ENCODE results near the gene TIMP1. TPM values are rescaled to one million over a fixed set of nuclear protein-coding genes. Genes with fewer than 3 reads are reported as not detected.

Gene TIMP1
- total RNA-seq, 1 donor from 2014 or later, result 31.8 TPM

- no peak within 1 kb of the TSS for H3K4me3 ChIP-seq (ENCODE audit: low read length in 3 of 3)
- H3K9me3 ChIP-seq (ENCODE audit: control insufficient read depth in 3 of 3, low read length in 3 of 3), result no peaks in the 10 kb centered on the region
- H3K4me1 ChIP-seq (ENCODE audit: control insufficient read depth in 3 of 3, insufficient read depth in 3 of 3, low read length in 3 of 3), result no peaks in the 10 kb centered on the region
- no peak within 1 kb of the TSS for H3K27ac ChIP-seq (ENCODE audit: low read depth, low read length)
- peaks cover 0 to 5% (median 0%) of the 10 kb centered on the region in 3 donors for H3K36me3 ChIP-seq (ENCODE audit: control insufficient read depth in 3 of 3, insufficient read depth in 3 of 3, low read length in 3 of 3)
- H3K9ac ChIP-seq (ENCODE audit: low read depth in 1 of 3, low read length in 3 of 3), result no peak within 1 kb of the TSS
- no peaks in the 10 kb centered on the region for H3K27me3 ChIP-seq (ENCODE audit: control insufficient read depth in 3 of 3, insufficient read depth in 3 of 3, low read length in 3 of 3)
Observed at GRCh38 chrX:47629419-47630200, 47.4 kb downstream of the TIMP1 start, which contains the start of gene CFP. TSS of gene CFP (minus strand) at chrX:47629930. CDS start at chrX:47629844, 86 bp downstream.

DNA sequence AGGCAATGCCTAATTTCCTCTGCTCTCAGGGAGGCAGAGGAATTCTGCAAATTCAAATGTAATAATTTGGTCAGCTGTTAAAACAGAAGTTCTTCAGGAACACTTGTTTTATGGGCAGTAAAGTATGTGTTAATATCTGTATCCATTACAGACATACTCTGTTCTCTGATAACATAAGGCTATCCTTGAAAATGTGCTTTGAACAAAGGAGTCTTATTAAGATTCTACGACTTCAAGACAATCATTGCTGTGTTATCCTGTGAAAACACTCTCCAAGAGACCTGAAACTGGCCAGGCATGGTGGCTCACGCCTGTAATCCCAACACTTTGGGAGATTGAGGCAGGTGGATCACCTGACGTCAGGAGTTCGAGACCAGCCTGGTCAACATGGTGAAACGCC lies 49.4 kb downstream of the TIMP1 start:
- H3K9me3 ChIP-seq (ENCODE audit: control insufficient read depth in 3 of 3, low read length in 3 of 3), result no peaks in the 10 kb centered on the region
- peaks cover 0 to 15% (median 8%) of the 10 kb centered on the region in 3 donors for H3K36me3 ChIP-seq (ENCODE audit: control insufficient read depth in 3 of 3, insufficient read depth in 3 of 3, low read length in 3 of 3)
- H3K4me1 ChIP-seq (ENCODE audit: control insufficient read depth in 3 of 3, insufficient read depth in 3 of 3, low read length in 3 of 3), result no peaks in the 10 kb centered on the region
- H3K9ac ChIP-seq (ENCODE audit: low read depth in 1 of 3, low read length in 3 of 3), result no peak overlapping the region
- H3K27me3 ChIP-seq (ENCODE audit: control insufficient read depth in 3 of 3, insufficient read depth in 3 of 3, low read length in 3 of 3), result no peaks in the 10 kb centered on the region
- H3K27ac ChIP-seq (ENCODE audit: low read depth, low read length), result no peak overlapping the region
- H3K4me3 ChIP-seq (ENCODE audit: low read length in 3 of 3), result no peak overlapping the region

DNA sequence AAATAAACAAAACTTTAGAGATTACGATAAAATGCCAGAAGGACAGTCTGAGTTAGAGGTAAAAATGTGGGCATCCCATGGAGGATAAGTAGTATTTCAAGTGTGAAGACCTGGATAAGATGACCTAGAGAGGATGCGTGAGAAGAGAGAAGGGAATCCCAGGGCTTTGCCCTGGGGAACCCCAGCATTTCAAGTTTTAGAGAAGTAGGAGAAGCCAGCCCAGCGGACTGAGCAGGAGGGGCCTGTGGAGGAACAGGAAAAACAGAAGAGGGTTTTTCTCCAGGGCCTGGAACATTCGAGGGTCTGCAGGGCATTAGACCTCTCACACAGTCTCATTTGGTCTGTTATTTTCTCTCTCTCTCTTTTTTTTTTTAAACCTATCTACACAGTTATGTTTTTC lies 50.4 kb downstream of the TIMP1 start:
- H3K9ac ChIP-seq (ENCODE audit: low read depth in 1 of 3, low read length in 3 of 3), result no peak overlapping the region
- no peaks in the 10 kb centered on the region for H3K4me1 ChIP-seq (ENCODE audit: control insufficient read depth in 3 of 3, insufficient read depth in 3 of 3, low read length in 3 of 3)
- no peak overlapping the region for H3K4me3 ChIP-seq (ENCODE audit: low read length in 3 of 3)
- no peaks in the 10 kb centered on the region for H3K27me3 ChIP-seq (ENCODE audit: control insufficient read depth in 3 of 3, insufficient read depth in 3 of 3, low read length in 3 of 3)
- no peaks in the 10 kb centered on the region for H3K9me3 ChIP-seq (ENCODE audit: control insufficient read depth in 3 of 3, low read length in 3 of 3)
- H3K36me3 ChIP-seq (ENCODE audit: control insufficient read depth in 3 of 3, insufficient read depth in 3 of 3, low read length in 3 of 3), result peaks cover 4 to 16% (median 11%) of the 10 kb centered on the region in 3 donors
- H3K27ac ChIP-seq (ENCODE audit: low read depth, low read length), result no peak overlapping the region

GRCh38 chrX:47633689-47634590 lies 51.7 kb downstream of the TIMP1 start:
- H3K27ac ChIP-seq (ENCODE audit: low read depth, low read length), result no peak overlapping the region
- H3K4me3 ChIP-seq (ENCODE audit: low read length in 3 of 3), result no peak overlapping the region
- H3K9me3 ChIP-seq (ENCODE audit: control insufficient read depth in 3 of 3, low read length in 3 of 3), result no peaks in the 10 kb centered on the region
- H3K27me3 ChIP-seq (ENCODE audit: control insufficient read depth in 3 of 3, insufficient read depth in 3 of 3, low read length in 3 of 3), result no peaks in the 10 kb centered on the region
- no peak overlapping the region for H3K9ac ChIP-seq (ENCODE audit: low read depth in 1 of 3, low read length in 3 of 3)
- H3K4me1 ChIP-seq (ENCODE audit: control insufficient read depth in 3 of 3, insufficient read depth in 3 of 3, low read length in 3 of 3), result no peaks in the 10 kb centered on the region
- peaks cover 13 to 24% (median 18%) of the 10 kb centered on the region in 3 donors for H3K36me3 ChIP-seq (ENCODE audit: control insufficient read depth in 3 of 3, insufficient read depth in 3 of 3, low read length in 3 of 3)

DNA sequence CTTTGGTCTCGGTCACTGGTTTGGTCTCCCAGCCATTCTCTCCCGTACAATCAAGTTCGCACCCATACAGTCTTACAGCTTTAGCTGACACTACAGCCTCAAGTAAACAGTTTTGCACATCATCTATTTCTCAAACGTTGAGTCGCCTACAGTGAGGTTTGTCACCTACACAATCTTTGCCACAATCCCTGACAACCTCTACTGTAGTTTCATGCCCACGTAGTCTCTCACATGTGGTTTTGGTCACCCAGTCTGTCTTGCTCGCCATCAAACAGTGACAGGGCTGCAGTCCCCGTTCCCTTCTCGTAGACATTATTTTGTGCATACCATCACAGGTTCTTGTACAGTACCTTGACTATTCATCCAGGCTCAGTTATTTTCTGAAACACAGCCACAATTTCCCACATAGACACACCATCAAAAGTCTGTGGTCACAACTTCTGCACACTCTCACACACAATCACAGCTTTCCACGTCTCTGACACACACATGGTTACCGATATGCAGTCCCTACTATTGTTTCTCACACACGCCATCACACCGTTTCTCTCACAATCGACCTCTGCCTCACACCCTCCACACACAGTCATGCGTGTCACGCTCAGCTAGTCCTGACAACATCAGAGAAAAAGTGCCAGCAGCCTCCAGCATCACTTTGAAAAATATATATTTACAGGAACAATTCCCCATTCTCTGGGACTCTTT lies 52.8 kb downstream of the TIMP1 start:
- H3K4me3 ChIP-seq (ENCODE audit: low read length in 3 of 3), result no peak overlapping the region
- H3K27me3 ChIP-seq (ENCODE audit: control insufficient read depth in 3 of 3, insufficient read depth in 3 of 3, low read length in 3 of 3), result no peaks in the 10 kb centered on the region
- no peaks in the 10 kb centered on the region for H3K4me1 ChIP-seq (ENCODE audit: control insufficient read depth in 3 of 3, insufficient read depth in 3 of 3, low read length in 3 of 3)
- peaks cover 19 to 32% (median 23%) of the 10 kb centered on the region in 3 donors for H3K36me3 ChIP-seq (ENCODE audit: control insufficient read depth in 3 of 3, insufficient read depth in 3 of 3, low read length in 3 of 3)
- no peaks in the 10 kb centered on the region for H3K9me3 ChIP-seq (ENCODE audit: control insufficient read depth in 3 of 3, low read length in 3 of 3)
- H3K9ac ChIP-seq (ENCODE audit: low read depth in 1 of 3, low read length in 3 of 3), result no peak overlapping the region
- no peak overlapping the region for H3K27ac ChIP-seq (ENCODE audit: low read depth, low read length)

Small RNA genes within 50 kb of the gene (small RNA-seq; reads per million reads assigned to genes)
- gene MIR4769, result not detected

Other genes with a start within 250 kb of the TIMP1 start
- gene ZNF157, start 211.9 kb upstream of the TIMP1 start, total RNA-seq, result 0.52 TPM
- gene ZNF41, start 99.2 kb upstream of the TIMP1 start, total RNA-seq, result 6.3 TPM
- gene ARAF, start 21.2 kb upstream of the TIMP1 start, total RNA-seq, result 7.3 TPM
- not detected for gene SYN1, start 37.4 kb downstream of the TIMP1 start, total RNA-seq
- 3.7 TPM for gene CFP, start 47.5 kb downstream of the TIMP1 start, total RNA-seq
- gene ELK1, start 68.1 kb downstream of the TIMP1 start, total RNA-seq, result 7.3 TPM
- gene UXT, start 76.7 kb downstream of the TIMP1 start, total RNA-seq, result 86.6 TPM